ENCODE data around the gene STAT2. TPM values are rescaled to one million over a fixed set of nuclear protein-coding genes. Genes with fewer than 3 reads are reported as not detected.
A peak's percentile ranks its signal among the peaks of the same experiment; 100 is the strongest.
"Not testable (repeated sequence)": the region's sequence is repeated elsewhere in the genome, so short reads cannot be mapped to it uniquely, and the experiment has no call there.

STAT2 gene
- total RNA-seq, 2 donors from 2014 or later: 170 to 172 TPM

- no peaks in the 10 kb centered on the region for H3K9me3 Mint-ChIP-seq
- H3K36me3 Mint-ChIP-seq: no peaks in the 10 kb centered on the region
- H3K27ac Mint-ChIP-seq: no peak overlapping the region
- ATAC-seq: no peak
- no peak for DNase-seq (ENCODE audit: low spot score in 2 of 2)
Observed at GRCh38 chr12:56374726-56375597, 15.1 kb upstream of the STAT2 start.

GRCh38 chr12:56373515-56373914 is 13.6 kb upstream of the STAT2 start:
- Mint-ChIP-seq H3K36me3 (no peaks in the 10 kb centered on the region), H3K9me3 (no peaks in the 10 kb centered on the region), H3K27ac (no peak overlapping the region)
- no peak for ATAC-seq
- DNase-seq (ENCODE audit: low spot score in 2 of 2): no peak

GRCh38 chr12:56366948-56367347 is 7.0 kb upstream of the STAT2 start:
- no peak overlapping the region for H3K27ac Mint-ChIP-seq
- ATAC-seq: no peak
- no peaks in the 10 kb centered on the region for H3K9me3 Mint-ChIP-seq
- no peak for DNase-seq (ENCODE audit: low spot score in 2 of 2)
- H3K36me3 Mint-ChIP-seq: no peaks in the 10 kb centered on the region

- ATAC-seq (no peak), DNase-seq (ENCODE audit: low spot score in 2 of 2) (no peak)
- Mint-ChIP-seq H3K36me3 (peaks cover 0 to 15% of the 10 kb centered on the region in 2 donors), H3K27ac (peak within 1 kb of the TSS; percentile 99), H3K9me3 (no peaks in the 10 kb centered on the region)
Observed at GRCh38 chr12:56362130-56363059, 2.5 kb upstream of the STAT2 start, which contains the start of gene APOF. Gene APOF, minus strand, starts transcription at chr12:56362857. Its CDS starts 112 bp downstream, at chr12:56362745.

- Mint-ChIP-seq H3K9me3 (no peaks in the 10 kb centered on the region), H3K36me3 (peaks cover 0 to 15% of the 10 kb centered on the region in 2 donors), H3K27ac (peak overlapping the region; percentile 99)
- no peak for DNase-seq (ENCODE audit: low spot score in 2 of 2)
- ATAC-seq: no peak
Observed at GRCh38 chr12:56361487-56362129, 1.7 kb upstream of the STAT2 start.

- ATAC-seq: no peak
- no peak for DNase-seq (ENCODE audit: low spot score in 2 of 2)
Observed at GRCh38 chr12:56358836-56359532, 923 bp downstream of the STAT2 start.

GRCh38 chr12:56351325-56351724 is 8.6 kb downstream of the STAT2 start:
- ATAC-seq (no peak), DNase-seq (ENCODE audit: low spot score in 2 of 2) (no peak)
- peaks cover 10 to 21% of the 10 kb centered on the region in 2 donors for H3K36me3 Mint-ChIP-seq
- no peaks in the 10 kb centered on the region for H3K9me3 Mint-ChIP-seq
- H3K27ac Mint-ChIP-seq: peak overlapping the region; percentile 7 to 77

More at GRCh38 chr12:56358836-56359532, 923 bp downstream of the STAT2 start:
- Mint-ChIP-seq H3K9me3 (no peaks in the 10 kb centered on the region), H3K36me3 (peaks cover 10 to 20% of the 10 kb centered on the region in 2 donors), H3K27ac (peak overlapping the region; percentile 99)

- DNase-seq (ENCODE audit: low spot score in 2 of 2) (no peak), ATAC-seq (no peak)
- Mint-ChIP-seq H3K36me3 (peaks cover 10 to 21% of the 10 kb centered on the region in 2 donors), H3K27ac (peak overlapping the region in 1 of 2 donors; percentile 7), H3K9me3 (no peaks in the 10 kb centered on the region)
Observed at GRCh38 chr12:56350662-56351061, 9.2 kb downstream of the STAT2 start.

- no peak for DNase-seq (ENCODE audit: low spot score in 2 of 2)
Observed at GRCh38 chr12:56348776-56349175, 11.1 kb downstream of the STAT2 start.

GRCh38 chr12:56347255-56347654 is 12.7 kb downstream of the STAT2 start:
- ATAC-seq: peak in 1 of 2 donors; percentile 45
- H3K36me3 Mint-ChIP-seq: peaks cover 0 to 30% of the 10 kb centered on the region in 2 donors

More at GRCh38 chr12:56348776-56349175, 11.1 kb downstream of the STAT2 start:
- Mint-ChIP-seq H3K9me3 (no peaks in the 10 kb centered on the region), H3K36me3 (peaks cover 0 to 21% of the 10 kb centered on the region in 2 donors), H3K27ac (peak overlapping the region in 1 of 2 donors; percentile 7)
- ATAC-seq: no peak

GRCh38 chr12:56346675-56347074 is 13.2 kb downstream of the STAT2 start:
- DNase-seq (ENCODE audit: low spot score in 2 of 2) (no peak), ATAC-seq (peak in 1 of 2 donors; percentile 40)
- peaks cover 0 to 30% of the 10 kb centered on the region in 2 donors for H3K36me3 Mint-ChIP-seq
- H3K27ac Mint-ChIP-seq: peak overlapping the region in 1 of 2 donors; percentile 52
- no peaks in the 10 kb centered on the region for H3K9me3 Mint-ChIP-seq

More at GRCh38 chr12:56347255-56347654, 12.7 kb downstream of the STAT2 start:
- H3K27ac Mint-ChIP-seq: peak overlapping the region in 1 of 2 donors; percentile 55
- not testable (repeated sequence) for DNase-seq (ENCODE audit: low spot score in 2 of 2); H3K9me3 Mint-ChIP-seq

- not testable (repeated sequence) for DNase-seq (ENCODE audit: low spot score in 2 of 2); H3K9me3 Mint-ChIP-seq; ATAC-seq; H3K27ac Mint-ChIP-seq
- peaks cover 10 to 22% of the 10 kb centered on the region in 2 donors for H3K36me3 Mint-ChIP-seq
Observed at GRCh38 chr12:56342290-56342689, 17.6 kb downstream of the STAT2 start.

- no peak overlapping the region for H3K27ac Mint-ChIP-seq
- H3K9me3 Mint-ChIP-seq: no peaks in the 10 kb centered on the region
- ATAC-seq: no peak
- DNase-seq (ENCODE audit: low spot score in 2 of 2): no peak
- H3K36me3 Mint-ChIP-seq: peaks cover 10 to 22% of the 10 kb centered on the region in 2 donors
Observed at GRCh38 chr12:56341616-56342015, 18.3 kb downstream of the STAT2 start.

GRCh38 chr12:56339158-56339422 is 20.8 kb downstream of the STAT2 start:
- no peaks in the 10 kb centered on the region for H3K9me3 Mint-ChIP-seq
- peaks cover 10 to 20% of the 10 kb centered on the region in 2 donors for H3K36me3 Mint-ChIP-seq
- DNase-seq (ENCODE audit: low spot score in 2 of 2) (no peak), ATAC-seq (no peak)
- H3K27ac Mint-ChIP-seq: peak overlapping the region; percentile 95

- ATAC-seq (peak; percentile 86 to 89), DNase-seq (ENCODE audit: low spot score in 2 of 2) (peak; percentile 79 to 95)
- H3K9me3 Mint-ChIP-seq: no peaks in the 10 kb centered on the region
- peak within 1 kb of the TSS; percentile 95 for H3K27ac Mint-ChIP-seq
- peaks cover 10 to 15% of the 10 kb centered on the region in 2 donors for H3K36me3 Mint-ChIP-seq
Observed at GRCh38 chr12:56338308-56339157, 21.4 kb downstream of the STAT2 start, which contains the start of gene IL23A. Gene IL23A, plus strand, starts transcription at chr12:56338884. Its CDS starts 161 bp downstream, at chr12:56339045.

All from activated naive CD4-positive, alpha-beta T cell treated with anti-CD3 and anti-CD28 coated beads, Interleukin-2, amount 50 U/mL, for 72 hours (primary cell).